Left renal cortex interstitium (tissue), 4 donors: ENCODE measurements around the gene RIPK4. TPM values are rescaled to one million over a fixed set of nuclear protein-coding genes. Genes with fewer than 3 reads are reported as not detected.

ENCODE experiments used
- DNase-seq, 4 donors: peaks; one replicate each; pipeline ENCODE4 v3.0.0-alpha.2; 2013; ENCODE audit warnings: low read depth in 4 of 4, low spot score in 2 of 4, missing footprints in 1 of 4
- polyA plus RNA-seq, 4 donors: library from polyadenylated mRNA; unstranded; fragments of 120-200 nt; gene quantifications; one replicate each; pipeline ENCODE4 v1.2.1, GENCODE V29; 2013; ENCODE audit not compliant: insufficient read length in 4 of 4

RIPK4 gene
- polyA plus RNA-seq, 4 donors: 15.7 to 21.5 (median 19.3) TPM

DNA sequence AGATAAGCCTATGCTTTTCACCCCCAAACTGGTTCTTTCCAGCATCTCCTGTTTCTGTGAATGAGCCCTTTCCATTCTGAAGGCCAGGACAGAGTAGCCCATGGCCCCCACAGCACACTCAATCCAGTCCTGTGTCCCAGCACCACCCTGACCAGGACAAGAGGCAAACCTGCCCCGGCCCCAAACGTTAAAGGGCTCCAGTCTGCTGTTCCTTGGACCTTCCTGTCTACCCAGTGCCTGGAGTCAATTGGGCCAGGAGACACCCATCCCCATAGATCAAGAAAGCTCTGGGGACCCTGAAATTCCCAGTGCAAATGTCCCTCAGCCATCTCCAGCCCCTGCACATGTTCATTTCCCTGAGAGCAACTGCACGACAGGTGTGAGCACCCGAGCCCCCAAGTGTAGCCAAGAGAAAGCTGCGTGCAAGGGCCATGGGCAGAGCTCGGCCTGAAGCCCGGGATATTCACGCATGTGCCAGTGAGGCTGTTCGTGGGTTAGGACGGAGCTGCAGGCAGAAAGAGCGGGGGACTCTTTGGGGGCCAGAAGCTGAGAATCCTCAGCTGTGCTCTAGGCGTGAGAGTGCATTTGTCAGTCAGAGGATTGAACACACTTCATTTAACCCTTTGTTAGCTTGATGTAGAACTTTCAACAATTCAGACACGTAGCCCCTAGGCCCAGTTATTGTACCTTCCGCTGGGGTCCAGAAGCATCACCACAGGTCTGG is 4.2 kb upstream of the RIPK4 start:
- DNase-seq: no peak

DNA sequence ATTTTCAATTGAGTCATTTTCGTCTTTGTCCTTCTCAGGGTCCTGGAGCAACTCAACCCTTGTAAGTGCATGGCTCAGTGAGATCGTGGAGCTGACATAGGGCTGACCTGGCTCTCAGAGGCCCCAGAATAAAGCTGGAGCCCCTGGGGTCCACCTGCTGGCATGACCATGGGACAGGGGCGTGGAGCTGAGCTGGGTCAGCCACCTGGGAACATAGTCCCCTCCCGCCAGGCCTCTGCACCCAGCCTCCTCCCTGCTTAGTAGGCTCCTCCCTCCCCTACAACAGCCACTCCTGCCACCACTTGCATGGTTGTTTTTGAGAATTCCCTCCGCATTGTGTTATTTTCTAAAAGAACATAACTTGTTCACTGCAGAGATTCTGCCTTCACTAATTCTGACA is 3.1 kb upstream of the RIPK4 start:
- no peak for DNase-seq

DNA sequence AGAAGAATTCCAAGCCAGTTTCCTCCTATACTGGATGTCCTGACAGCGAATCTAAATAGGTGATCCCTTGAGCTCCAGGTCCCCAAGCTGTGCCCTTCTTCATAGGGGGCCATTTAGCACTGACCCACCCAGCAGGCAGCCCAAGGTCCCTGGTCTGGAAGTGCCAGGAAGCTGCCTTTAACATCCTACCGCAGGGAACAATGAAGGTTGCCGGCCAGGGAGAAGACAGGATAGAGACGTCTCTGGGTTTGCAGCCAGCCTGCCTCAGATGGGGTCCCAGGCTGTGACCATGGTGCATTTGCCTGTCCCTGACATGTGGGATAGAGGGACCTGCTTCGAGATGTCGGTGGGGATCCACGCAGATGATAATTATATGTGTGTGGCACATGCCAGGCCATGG is 2.7 kb upstream of the RIPK4 start:
- DNase-seq: no peak

DNA sequence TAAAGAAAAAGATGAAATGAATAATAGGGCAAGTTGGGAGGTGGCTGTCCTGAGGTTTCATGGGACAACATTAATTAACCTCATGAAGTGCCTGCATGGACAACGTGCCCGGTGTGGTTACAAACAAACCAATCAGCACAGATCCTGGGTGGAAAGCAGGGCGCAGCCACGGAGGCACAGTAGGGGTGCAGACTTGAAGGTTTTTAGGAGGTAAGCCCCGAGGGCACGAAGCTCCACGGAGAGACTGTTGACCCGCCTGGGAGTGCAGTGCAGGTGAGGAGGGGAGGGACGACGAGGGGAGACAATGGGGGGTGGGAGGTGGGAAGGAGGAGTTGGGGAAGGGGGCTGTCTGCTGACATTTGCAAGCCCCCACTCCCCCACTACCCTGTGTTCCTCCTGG is 2.3 kb upstream of the RIPK4 start:
- DNase-seq: no peak

DNA sequence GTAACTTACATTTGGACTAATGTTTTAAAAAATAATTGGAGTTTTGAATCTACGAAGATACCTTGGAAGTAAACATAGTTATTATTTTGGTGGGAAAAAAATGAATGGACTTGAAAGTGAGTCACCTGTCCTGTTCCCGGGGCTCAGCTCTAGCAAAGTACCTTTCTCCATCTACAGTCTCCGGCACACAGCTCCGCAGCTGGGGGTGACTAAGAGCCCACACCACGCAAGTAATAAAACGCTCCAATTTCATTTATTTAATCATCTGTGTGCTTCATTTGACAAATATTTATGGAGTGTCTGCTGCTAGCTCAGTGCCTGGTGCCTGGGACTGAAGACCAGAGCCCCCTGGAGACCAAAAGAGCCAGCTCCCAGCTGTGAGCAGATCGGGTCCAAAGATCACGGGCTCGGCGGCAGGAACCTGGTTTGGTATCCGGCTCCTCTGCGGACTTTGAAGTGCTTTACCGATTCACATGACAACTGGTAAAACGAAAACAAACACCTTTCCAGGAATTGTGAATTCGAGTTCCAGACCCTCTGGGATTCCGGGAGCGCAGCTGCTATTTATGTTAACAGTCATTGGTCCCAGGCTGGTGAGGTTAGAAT is 1.7 kb upstream of the RIPK4 start:
- no peak for DNase-seq

DNA sequence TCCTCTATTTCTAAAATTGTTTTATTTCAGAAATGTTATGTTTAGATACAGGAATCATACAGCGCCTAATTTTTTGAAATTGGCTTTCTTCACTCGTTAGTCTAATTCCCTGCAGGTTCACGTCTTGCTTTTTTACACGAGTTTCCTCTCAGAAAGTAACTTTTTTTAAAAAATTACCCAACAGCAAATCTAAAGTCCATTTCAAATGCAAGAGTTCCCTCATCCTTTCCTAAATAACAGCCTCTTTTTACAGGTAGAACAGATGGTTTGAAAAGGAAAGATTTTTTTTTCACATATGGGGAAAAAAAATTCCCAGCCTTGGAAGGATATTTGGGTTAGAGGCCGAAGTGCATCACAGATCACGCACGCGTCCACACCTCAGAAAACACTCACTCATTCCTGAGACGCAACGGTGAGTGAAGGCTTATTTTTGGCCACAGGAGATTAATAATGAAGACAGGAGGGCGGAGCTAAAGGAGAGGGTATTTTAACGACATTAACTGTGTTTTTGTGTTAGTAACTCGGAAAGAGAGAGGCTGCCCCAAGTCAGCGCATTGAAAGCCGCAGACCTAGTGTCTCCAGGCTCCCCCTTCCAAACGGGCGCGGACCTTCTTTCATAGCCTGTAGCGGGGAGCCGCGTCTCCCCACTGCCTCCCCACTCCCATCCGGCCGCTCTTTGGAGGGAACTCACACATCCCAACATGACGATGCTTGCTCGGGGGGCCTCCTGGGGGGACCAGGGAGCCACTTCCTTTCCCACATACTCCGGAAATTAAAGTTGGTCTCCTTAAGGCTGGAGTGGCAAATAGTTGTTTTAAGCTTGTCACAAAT is 969 bp upstream of the RIPK4 start:
- no peak for DNase-seq

GRCh38 chr21:41765973-41766882 is 624 bp downstream of the RIPK4 start:
- DNase-seq: no peak

- DNase-seq: no peak
These were observed 1.4 kb downstream of the RIPK4 start for GRCh38 chr21:41765420-41765821.

DNA sequence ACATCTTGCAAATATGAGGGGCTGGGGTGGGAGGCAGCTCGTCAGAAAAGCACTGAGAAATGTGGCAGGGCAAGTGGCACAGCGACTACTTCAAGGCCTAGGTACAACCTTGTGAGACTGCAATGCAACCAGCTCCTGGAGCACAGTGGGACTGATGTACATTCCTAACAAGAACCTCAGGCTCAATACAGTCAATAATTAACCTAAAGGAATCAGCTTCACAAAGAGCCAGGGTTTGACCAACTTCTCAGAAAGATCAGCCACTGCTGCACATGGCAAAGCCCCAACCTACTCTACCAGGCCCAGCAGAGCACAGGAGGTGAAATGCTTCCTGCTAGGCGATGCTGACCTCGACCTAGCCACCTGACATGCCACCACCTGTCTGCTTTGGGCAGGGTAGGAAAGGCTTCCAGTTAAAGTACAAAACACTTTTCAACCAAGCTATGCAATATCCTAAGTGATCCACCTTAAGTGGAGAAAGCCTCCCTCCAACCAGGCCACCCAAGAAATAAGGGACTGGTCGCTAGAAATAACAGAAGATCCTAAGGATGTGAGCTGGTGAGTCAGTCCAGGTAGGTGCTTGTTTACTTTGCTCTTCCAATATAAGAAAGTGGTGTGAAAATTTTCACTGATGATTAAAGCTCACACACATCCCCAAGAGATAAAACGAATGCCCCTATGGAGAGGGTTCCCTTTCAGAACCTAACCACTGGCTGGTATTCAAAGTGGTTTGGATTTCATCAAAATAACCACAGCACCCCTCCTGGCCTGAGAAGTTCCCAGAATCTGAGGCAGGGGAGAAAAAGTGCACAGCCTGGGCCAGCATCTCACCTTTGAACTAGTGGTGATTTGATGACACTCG is 2.1 kb downstream of the RIPK4 start:
- no peak for DNase-seq

DNA sequence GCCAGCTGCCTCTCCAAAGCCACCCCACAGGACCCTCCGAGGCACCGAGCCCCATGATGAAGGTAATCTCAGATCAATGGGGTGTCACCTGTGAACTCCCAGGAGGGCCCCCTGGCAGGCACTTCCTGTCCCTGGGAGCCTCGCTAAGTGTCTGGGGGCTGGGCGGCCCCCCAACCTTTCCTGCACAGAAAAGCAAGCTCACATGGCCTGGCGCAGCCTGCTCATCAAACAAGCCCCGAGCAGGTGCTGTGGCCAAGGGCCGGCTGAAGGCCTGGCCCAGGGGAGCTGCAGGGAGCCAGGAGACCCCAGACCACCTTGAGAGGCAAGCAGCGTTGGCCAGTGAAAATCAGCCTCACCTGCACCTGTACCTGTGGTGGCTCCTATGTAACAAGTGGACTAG is 2.9 kb downstream of the RIPK4 start:
- DNase-seq: no peak

DNA sequence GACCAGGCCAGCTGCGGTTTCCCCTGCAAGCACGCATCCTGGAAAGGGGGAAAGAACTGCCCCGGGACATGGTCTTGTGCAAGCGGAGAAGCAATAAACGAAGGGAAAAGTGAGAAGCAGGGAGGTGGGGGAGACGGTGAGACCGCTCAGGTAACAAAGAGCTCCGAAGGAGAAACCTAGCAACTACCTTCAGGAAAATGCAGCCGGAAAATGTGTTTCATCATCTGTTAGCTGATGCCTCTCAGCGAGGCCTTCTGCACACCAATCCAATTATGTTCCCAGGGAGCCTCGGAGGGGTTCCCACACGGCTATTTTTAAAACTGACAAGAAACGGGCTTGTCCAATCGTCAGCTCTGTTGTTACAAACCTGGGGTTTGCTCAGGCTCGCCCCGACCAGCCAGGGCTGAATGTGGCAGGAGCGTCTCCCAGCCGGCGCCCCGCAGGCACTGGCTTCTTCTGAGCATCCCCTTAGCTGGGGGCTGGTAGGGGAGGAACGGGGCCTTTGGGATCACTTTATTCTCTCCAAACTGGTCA is 3.4 kb downstream of the RIPK4 start:
- DNase-seq: no peak

GRCh38 chr21:41762753-41763152 is 4.1 kb downstream of the RIPK4 start:
- no peak for DNase-seq

DNA sequence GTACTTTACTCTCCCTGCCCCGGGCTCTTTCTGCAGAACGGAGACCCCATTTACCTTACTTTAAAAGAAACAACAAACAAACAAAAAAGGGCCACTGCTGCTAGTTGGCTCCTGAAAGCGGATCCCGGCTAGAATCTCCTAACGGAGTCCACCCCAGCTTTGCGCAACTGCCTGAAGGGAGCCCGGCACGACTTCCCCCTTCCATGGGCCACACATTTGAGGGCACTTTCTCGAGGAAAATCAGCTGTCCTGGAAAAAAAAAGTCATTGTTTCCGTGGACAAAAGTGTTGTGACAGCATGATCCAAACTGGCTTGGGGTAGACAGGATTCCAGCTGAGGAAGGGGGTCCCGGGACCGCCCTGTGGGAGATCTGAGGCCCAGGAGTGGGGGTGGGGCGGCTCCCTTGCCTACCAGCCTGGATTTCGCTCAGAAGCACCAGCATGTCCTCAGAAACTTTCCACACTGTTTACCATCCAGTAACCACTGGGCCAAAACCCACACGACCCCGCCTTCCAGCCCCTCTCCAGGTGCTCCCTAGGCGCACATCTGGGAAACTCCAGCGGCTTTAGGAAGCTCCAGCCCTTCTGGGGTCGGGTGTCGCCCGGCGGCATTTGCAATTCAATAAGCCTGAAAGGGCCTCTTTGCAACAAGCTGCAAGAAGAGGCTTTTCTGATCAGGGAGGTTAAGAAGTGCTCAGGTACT is 4.8 kb downstream of the RIPK4 start:
- no peak for DNase-seq

- DNase-seq: no peak
These were observed 5.5 kb downstream of the RIPK4 start for GRCh38 chr21:41761211-41761933.

DNA sequence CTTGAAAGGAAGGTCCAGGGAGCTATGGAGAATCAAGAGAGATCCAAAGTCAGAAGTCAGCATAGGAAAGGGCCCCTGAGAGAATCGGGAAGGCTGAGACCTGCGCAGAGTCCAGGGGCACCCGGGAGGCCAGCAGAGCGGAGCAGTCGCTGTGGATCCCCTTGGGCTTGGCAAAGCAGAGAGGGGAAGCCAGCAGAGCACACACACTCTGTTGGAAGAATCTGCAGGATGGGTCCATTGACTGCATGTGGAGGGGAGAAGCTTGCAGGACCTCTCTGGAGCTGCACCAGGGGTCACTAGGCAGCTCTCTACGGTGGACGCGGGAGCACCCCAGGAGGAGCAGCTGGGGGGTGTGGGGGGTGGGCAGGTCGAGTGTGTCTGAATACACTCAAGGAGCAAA is 6.4 kb downstream of the RIPK4 start:
- DNase-seq: no peak

DNA sequence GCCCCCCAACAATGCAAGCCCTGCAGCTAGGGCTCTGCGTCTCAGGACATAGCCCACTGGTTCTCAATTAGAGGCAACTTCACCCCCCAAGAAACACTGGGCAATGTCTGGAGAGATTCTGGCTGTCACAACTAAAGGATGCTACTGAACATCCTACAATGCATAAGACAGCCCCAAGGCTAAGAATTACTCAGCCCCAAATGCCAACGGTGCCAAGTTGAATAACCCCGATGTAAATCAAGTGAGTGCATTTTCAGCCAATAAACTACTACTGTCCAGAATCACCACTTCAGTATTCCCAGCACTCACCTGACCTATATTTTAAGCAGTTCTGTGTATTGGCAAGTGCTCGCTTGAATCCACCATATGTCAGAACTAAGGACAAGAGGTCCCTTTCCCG is 6.9 kb downstream of the RIPK4 start:
- DNase-seq: no peak

- DNase-seq: no peak
These were observed 7.5 kb downstream of the RIPK4 start for GRCh38 chr21:41759214-41759840.

DNA sequence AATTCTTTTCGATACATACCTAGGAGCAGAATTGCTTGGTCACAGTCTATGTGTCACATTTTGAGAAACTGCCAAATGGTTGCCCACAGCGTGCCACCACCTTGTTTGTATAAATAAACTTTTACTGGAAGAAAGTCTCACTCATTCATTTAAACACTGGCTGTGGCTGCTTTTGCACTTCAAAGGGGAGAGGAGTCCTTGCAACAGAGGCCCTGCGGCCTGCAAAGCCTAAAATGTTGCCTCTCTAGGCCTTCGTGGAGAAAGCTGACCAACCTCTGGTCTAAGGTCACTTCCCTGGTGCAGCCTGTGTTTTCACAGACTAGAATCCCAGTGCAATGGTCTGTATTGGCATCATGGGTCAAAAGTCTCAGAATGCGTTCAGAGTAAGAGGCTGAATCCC is 8.3 kb downstream of the RIPK4 start:
- no peak for DNase-seq
